Liver (tissue), 9 donors: Measurements from ENCODE around the gene SLC4A3. TPM values are rescaled to one million over a fixed set of nuclear protein-coding genes. Genes with fewer than 3 reads are reported as not detected.

ENCODE experiments used
- DNase-seq: peaks from one replicate; pipeline ENCODE4 v3.0.0-alpha.2; 2017; ENCODE audit warnings: low spot score
- H3K27ac ChIP-seq, 2 donors: one replicate each; pipeline ENCODE4 v1.7.0; 2013; ENCODE audit warnings: inconsistent platforms in 2 of 2, low read length in 2 of 2, control low read depth in 1 of 2, low read depth in 1 of 2, mild to moderate bottlenecking in 1 of 2
- H3K27me3 ChIP-seq, 4 donors: one replicate each; pipeline versions ENCODE4 v1.6.1 to v1.7.0; 2013; ENCODE audit warnings: low read length in 3 of 4, inconsistent platforms in 1 of 4, mild to moderate bottlenecking in 1 of 4, moderate library complexity in 1 of 4; ENCODE audit not compliant: control insufficient read depth in 4 of 4, insufficient read depth in 4 of 4
- H3K36me3 ChIP-seq, 4 donors: one replicate each; pipeline versions ENCODE4 v1.6.1 to v1.7.0; 2013; ENCODE audit warnings: low read length in 3 of 4, mild to moderate bottlenecking in 3 of 4, low read depth in 1 of 4, moderate library complexity in 1 of 4; ENCODE audit not compliant: control insufficient read depth in 4 of 4, insufficient read depth in 3 of 4
- H3K4me1 ChIP-seq, 4 donors: one replicate each; pipeline versions ENCODE4 v1.6.1 to v1.7.0; 2013; ENCODE audit warnings: low read length in 3 of 4, mild to moderate bottlenecking in 3 of 4, moderate library complexity in 1 of 4; ENCODE audit not compliant: control insufficient read depth in 4 of 4, insufficient read depth in 4 of 4
- H3K4me3 ChIP-seq, 3 donors: one replicate each; pipeline versions ENCODE4 v1.6.1 to v1.7.0; 2013; ENCODE audit warnings: low read length in 3 of 3, control low read depth in 1 of 3, low read depth in 1 of 3, mild to moderate bottlenecking in 1 of 3
- H3K9ac ChIP-seq, 2 donors: one replicate each; pipeline ENCODE4 v1.7.0; 2013; ENCODE audit warnings: low read length in 2 of 2, mild to moderate bottlenecking in 2 of 2, moderate library complexity in 2 of 2, control low read depth in 1 of 2, low read depth in 1 of 2
- H3K9me3 ChIP-seq, 4 donors: one replicate each; pipeline versions ENCODE4 v1.6.1 to v1.7.0; 2013; ENCODE audit warnings: low read length in 3 of 4; ENCODE audit not compliant: control insufficient read depth in 4 of 4
- EGR1 ChIP-seq, 2 donors: IDR thresholded peaks; 2 replicates each; pipeline ENCODE4 v1.6.1; 2016 to 2018; ENCODE audit warnings: antibody characterized with exemption in 2 of 2, low read depth in 2 of 2
- HNF4G ChIP-seq: IDR thresholded peaks from 2 replicates; pipeline ENCODE4 v1.6.1; 2016; ENCODE audit warnings: antibody characterized with exemption
- JUND ChIP-seq, 2 donors: IDR thresholded peaks; 2 replicates each; pipeline ENCODE4 v1.6.1; 2016; ENCODE audit warnings: antibody characterized with exemption in 2 of 2
- NR2F2 ChIP-seq: IDR thresholded peaks from 2 replicates; pipeline ENCODE4 v1.6.1; 2016; ENCODE audit warnings: antibody characterized with exemption
- SP1 ChIP-seq: IDR thresholded peaks from 2 replicates; pipeline ENCODE4 v1.6.1; 2018; ENCODE audit warnings: antibody characterized with exemption, mild to moderate bottlenecking
- WGBS: extraction: QIAGEN DNeasy Blood & Tissue Kit; methylation state at CpG from one replicate; pipeline ENCODE4 v1.1.7; 2013; 5-methylcytosine and 5-hydroxymethylcytosine counted together
- polyA plus RNA-seq, 2 donors: library from polyadenylated mRNA; stranded (reverse) in 1 of 2; unstranded in 1 of 2; fragments of 200-250 nt in 1 of 2; fragments of >200 nt in 1 of 2; fragmentation: Nextera tagmentation in 1 of 2; extraction: Ambion mirVana in 1 of 2; gene quantifications; one replicate each; pipeline versions ENCODE4 v1.2.1 to v1.2.3, GENCODE V29; 2013 to 2015
- total RNA-seq, 2 donors: library from RNA; depleted of rRNA; stranded (reverse); fragments of >200 nt; gene quantifications; one replicate each; pipeline ENCODE4 v1.2.3, GENCODE V29; 2014
- TF ChIP-seq, protein P1 (sequence below): IDR thresholded peaks from 2 replicates; pipeline ENCODE4 v1.6.1; 2016; ENCODE audit warnings: antibody characterized with exemption, mild to moderate bottlenecking
- TF ChIP-seq, protein P2 (sequence below): fragments of 150-350 bp; IDR thresholded peaks from 2 replicates; pipeline ENCODE4 v1.5.1; 2017; ENCODE audit warnings: improper control_type of control experiment, low read depth, low read length; ENCODE audit not compliant: missing input control
- TF ChIP-seq, protein P3 (sequence below): IDR thresholded peaks from 2 replicates; pipeline ENCODE4 v1.6.1; 2016; ENCODE audit warnings: antibody characterized with exemption
- TF ChIP-seq, protein P4 (sequence below): IDR thresholded peaks from 2 replicates; pipeline ENCODE4 v1.6.1; 2016; ENCODE audit warnings: antibody characterized with exemption
- donor health status: healthy.
- donor health status: healthy.
- donor health status: healthy.
- donor health status: healthy.
- donor health status: healthy.

The SLC4A3 gene
- total and polyA plus RNA-seq, 4 donors = 0.08 to 0.19 (median 0.08) TPM

DNA sequence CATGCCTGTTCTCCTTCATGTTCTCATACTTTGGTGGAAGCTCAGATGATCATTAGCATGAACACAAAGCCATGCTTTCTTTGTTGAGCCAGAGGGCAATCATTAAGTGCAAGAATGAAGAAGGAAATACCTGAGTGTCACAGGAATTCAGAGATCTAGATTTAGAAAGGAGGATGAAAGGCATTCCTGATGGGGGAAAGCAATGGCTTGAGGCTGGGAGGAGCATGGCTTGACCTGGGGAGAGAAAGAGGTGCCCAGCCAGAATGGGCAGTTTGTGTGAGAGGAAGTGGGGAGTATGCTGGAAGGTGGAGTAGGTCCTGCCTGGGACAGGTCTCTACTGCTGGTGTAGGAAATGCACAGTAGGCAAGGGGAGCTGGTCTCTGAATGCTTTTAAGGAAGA, 35.1 kb downstream of the SLC4A3 start (continued):
- TF ChIP-seq JUND (IDR thresholded peaks at IDR 0.05) = no peak
- TF ChIP-seq SP1 = no peak
- no peak for TF ChIP-seq EGR1 (IDR thresholded peaks at IDR 0.05; ENCODE audit: low read depth in 2 of 2)
- TF ChIP-seq, protein P1, sequence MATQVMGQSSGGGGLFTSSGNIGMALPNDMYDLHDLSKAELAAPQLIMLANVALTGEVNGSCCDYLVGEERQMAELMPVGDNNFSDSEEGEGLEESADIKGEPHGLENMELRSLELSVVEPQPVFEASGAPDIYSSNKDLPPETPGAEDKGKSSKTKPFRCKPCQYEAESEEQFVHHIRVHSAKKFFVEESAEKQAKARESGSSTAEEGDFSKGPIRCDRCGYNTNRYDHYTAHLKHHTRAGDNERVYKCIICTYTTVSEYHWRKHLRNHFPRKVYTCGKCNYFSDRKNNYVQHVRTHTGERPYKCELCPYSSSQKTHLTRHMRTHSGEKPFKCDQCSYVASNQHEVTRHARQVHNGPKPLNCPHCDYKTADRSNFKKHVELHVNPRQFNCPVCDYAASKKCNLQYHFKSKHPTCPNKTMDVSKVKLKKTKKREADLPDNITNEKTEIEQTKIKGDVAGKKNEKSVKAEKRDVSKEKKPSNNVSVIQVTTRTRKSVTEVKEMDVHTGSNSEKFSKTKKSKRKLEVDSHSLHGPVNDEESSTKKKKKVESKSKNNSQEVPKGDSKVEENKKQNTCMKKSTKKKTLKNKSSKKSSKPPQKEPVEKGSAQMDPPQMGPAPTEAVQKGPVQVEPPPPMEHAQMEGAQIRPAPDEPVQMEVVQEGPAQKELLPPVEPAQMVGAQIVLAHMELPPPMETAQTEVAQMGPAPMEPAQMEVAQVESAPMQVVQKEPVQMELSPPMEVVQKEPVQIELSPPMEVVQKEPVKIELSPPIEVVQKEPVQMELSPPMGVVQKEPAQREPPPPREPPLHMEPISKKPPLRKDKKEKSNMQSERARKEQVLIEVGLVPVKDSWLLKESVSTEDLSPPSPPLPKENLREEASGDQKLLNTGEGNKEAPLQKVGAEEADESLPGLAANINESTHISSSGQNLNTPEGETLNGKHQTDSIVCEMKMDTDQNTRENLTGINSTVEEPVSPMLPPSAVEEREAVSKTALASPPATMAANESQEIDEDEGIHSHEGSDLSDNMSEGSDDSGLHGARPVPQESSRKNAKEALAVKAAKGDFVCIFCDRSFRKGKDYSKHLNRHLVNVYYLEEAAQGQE = no peak
- TF ChIP-seq, protein P2, sequence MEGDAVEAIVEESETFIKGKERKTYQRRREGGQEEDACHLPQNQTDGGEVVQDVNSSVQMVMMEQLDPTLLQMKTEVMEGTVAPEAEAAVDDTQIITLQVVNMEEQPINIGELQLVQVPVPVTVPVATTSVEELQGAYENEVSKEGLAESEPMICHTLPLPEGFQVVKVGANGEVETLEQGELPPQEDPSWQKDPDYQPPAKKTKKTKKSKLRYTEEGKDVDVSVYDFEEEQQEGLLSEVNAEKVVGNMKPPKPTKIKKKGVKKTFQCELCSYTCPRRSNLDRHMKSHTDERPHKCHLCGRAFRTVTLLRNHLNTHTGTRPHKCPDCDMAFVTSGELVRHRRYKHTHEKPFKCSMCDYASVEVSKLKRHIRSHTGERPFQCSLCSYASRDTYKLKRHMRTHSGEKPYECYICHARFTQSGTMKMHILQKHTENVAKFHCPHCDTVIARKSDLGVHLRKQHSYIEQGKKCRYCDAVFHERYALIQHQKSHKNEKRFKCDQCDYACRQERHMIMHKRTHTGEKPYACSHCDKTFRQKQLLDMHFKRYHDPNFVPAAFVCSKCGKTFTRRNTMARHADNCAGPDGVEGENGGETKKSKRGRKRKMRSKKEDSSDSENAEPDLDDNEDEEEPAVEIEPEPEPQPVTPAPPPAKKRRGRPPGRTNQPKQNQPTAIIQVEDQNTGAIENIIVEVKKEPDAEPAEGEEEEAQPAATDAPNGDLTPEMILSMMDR = no peak

DNA sequence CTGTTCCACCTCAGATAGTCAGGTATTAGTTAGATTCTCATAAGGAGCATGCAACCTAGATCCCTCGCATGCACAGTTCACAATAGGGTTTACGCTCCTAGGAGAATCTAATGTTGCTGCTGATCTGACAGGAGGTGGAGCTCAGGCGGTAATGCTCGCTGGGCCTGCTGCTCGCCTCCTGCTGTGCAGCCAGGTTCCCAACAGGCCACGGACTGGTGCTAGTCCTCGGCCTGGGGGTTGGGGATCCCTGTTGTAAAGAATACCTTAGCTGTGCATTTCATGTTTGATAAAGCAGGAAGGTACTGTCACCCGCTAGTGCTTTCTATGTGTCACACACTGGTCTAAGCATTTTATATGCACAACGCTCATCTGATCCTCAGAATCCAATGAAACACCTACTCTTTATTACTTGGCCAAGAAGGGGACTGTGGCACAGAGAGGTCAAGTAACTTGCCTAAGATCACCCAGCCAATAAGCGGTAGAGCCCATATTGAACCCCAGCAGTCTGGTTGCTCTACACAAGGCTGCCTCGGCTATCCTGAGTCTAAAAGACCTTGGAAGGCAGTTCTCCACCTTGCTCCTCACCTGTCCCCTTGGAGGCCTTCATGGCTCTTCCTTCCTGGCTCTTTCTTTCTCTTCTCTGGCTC, 35.8 kb downstream of the SLC4A3 start:
- Histone ChIP-seq H3K9me3 (peaks cover 0 to 5% (median 2%) of the 10 kb centered on the region in 4 donors), H3K4me1 (no peaks in the 10 kb centered on the region), H3K9ac (no peak overlapping the region), H3K27me3 (no peaks in the 10 kb centered on the region), H3K36me3 (no peaks in the 10 kb centered on the region), H3K27ac (no peak overlapping the region), H3K4me3 (no peak overlapping the region)
- no peak for DNase-seq
- TF ChIP-seq HNF4G (no peak), NR2F2 (no peak)
- TF ChIP-seq, protein P3, sequence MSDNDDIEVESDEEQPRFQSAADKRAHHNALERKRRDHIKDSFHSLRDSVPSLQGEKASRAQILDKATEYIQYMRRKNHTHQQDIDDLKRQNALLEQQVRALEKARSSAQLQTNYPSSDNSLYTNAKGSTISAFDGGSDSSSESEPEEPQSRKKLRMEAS = no peak
- TF ChIP-seq, protein P4, sequence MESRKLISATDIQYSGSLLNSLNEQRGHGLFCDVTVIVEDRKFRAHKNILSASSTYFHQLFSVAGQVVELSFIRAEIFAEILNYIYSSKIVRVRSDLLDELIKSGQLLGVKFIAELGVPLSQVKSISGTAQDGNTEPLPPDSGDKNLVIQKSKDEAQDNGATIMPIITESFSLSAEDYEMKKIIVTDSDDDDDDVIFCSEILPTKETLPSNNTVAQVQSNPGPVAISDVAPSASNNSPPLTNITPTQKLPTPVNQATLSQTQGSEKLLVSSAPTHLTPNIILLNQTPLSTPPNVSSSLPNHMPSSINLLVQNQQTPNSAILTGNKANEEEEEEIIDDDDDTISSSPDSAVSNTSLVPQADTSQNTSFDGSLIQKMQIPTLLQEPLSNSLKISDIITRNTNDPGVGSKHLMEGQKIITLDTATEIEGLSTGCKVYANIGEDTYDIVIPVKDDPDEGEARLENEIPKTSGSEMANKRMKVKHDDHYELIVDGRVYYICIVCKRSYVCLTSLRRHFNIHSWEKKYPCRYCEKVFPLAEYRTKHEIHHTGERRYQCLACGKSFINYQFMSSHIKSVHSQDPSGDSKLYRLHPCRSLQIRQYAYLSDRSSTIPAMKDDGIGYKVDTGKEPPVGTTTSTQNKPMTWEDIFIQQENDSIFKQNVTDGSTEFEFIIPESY = no peak
- TF ChIP-seq, protein P1 = no peak
- WGBS = 79% methylated on average over 11 of the region's 11 CpGs
